Cardiac fibroblast (primary cell): Measurements from ENCODE around the gene ATP1A3.

Experiments
- DNase-seq, 2 donors: peaks; one replicate each; pipeline versions ENCODE4 v3.0.0 to v3.0.0-alpha.2; 2010; ENCODE audit warnings: low read depth in 2 of 2
- H3K4me3 ChIP-seq, 2 donors: replicated peaks in 1 of 2; 1 replicate in 1 of 2; 2 replicates in 1 of 2; pipeline ENCODE4 v1.5.1; 2011; ENCODE audit warnings: low read depth in 2 of 2, low read length in 2 of 2, mild to moderate bottlenecking in 2 of 2, moderate library complexity in 1 of 2
- TF ChIP-seq, protein P1 (sequence below): IDR thresholded peaks from one replicate; pipeline ENCODE4 v1.5.1; 2011; ENCODE audit warnings: low read depth, mild to moderate bottlenecking, low read length, inconsistent platforms

The ATP1A3 gene

GRCh38 chr19:41936961-41937360, 57.1 kb downstream of the ATP1A3 start:
- DNase-seq, result no peak
- H3K4me3 ChIP-seq, result no peak overlapping the region

GRCh38 chr19:41936416-41936850, 57.6 kb downstream of the ATP1A3 start:
- DNase-seq, result peak in 1 of 2 donors; percentile 42
- H3K4me3 ChIP-seq, result no peak overlapping the region
- TF ChIP-seq, protein P1, sequence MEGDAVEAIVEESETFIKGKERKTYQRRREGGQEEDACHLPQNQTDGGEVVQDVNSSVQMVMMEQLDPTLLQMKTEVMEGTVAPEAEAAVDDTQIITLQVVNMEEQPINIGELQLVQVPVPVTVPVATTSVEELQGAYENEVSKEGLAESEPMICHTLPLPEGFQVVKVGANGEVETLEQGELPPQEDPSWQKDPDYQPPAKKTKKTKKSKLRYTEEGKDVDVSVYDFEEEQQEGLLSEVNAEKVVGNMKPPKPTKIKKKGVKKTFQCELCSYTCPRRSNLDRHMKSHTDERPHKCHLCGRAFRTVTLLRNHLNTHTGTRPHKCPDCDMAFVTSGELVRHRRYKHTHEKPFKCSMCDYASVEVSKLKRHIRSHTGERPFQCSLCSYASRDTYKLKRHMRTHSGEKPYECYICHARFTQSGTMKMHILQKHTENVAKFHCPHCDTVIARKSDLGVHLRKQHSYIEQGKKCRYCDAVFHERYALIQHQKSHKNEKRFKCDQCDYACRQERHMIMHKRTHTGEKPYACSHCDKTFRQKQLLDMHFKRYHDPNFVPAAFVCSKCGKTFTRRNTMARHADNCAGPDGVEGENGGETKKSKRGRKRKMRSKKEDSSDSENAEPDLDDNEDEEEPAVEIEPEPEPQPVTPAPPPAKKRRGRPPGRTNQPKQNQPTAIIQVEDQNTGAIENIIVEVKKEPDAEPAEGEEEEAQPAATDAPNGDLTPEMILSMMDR, result no peak

More at GRCh38 chr19:41936961-41937360, 57.1 kb downstream of the ATP1A3 start:
- TF ChIP-seq, protein P1, result no peak

DNA sequence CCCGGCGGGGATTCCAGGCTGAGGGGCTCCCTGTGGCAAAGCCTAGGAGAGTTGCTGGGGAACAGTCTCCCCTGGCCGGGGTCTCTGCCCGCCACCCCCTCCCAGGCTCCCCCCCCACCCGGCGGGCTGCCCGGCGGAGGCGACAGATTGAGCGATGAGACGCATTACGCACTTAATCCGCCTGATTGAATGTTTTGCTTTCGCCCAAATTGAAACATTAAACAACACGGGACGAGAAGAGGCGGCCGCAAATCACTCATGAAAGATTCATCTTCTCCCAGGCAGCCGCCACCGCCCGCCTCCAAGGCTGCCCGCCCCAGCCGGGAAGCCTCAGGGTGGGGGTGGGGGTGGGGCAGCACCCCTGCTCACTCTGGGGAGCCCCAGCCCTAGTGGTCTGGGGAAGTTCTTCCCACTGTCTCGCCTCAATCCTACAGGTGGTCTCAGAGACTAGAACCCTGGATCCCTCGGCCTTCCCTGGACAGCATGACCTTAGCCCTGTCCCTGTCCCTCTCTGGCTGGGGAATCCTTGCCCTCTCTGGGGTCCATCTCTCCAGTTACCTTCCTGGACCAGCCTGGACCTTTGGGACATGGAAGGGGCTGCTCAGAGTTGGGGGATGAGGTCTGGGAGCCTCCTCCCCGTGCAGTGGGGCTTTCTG, 58.1 kb downstream of the ATP1A3 start:
- no peak overlapping the region for H3K4me3 ChIP-seq
- TF ChIP-seq, protein P1, result no peak

DNA sequence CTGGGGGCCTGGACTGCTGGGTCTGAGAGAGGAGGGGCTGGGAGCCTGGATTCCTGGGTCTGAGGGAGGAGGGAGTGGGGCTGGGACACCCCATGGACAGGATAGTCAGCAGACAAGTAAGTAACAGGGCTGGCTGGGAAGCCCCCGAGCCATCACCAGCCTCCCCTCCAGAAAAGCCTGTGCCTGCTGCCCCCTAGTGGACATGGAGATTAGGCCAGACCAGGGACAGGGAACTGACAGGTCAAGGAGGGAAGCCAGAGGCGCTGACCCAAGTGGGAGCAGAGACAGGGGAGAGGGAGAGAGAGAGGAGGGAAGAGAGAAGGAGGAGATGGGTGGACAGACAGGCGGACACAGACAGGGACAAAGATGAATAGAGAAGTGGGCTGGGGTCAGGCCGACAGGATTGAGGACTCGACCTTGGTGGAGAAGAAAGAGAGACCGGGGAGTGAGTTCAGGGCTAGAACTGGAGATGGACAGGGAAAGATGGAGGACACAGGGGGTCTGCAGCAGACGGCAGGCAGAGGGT, 59.1 kb downstream of the ATP1A3 start:
- no peak overlapping the region for H3K4me3 ChIP-seq
- DNase-seq, result peak; percentile 58 to 66
- TF ChIP-seq, protein P1, result peak; percentile 96

More for the DNA sequence above, 58.1 kb downstream of the ATP1A3 start:
- no peak for DNase-seq

GRCh38 chr19:41933693-41934426, 60.2 kb downstream of the ATP1A3 start:
- H3K4me3 ChIP-seq, result no peak overlapping the region
- TF ChIP-seq, protein P1, result no peak
- no peak for DNase-seq

- H3K4me3 ChIP-seq, result no peak overlapping the region
- peak in 1 of 2 donors; percentile 21 for DNase-seq
- TF ChIP-seq, protein P1, result no peak
These were observed 61.2 kb downstream of the ATP1A3 start for GRCh38 chr19:41932720-41933332.
